OCI-M1 (cell line): ENCODE data around the gene PARVB.

Source experiments
- DNase-seq: peaks from one replicate; lab custom pipeline; 2025; lab: John Stamatoyannopoulos, UW

Gene PARVB

DNA sequence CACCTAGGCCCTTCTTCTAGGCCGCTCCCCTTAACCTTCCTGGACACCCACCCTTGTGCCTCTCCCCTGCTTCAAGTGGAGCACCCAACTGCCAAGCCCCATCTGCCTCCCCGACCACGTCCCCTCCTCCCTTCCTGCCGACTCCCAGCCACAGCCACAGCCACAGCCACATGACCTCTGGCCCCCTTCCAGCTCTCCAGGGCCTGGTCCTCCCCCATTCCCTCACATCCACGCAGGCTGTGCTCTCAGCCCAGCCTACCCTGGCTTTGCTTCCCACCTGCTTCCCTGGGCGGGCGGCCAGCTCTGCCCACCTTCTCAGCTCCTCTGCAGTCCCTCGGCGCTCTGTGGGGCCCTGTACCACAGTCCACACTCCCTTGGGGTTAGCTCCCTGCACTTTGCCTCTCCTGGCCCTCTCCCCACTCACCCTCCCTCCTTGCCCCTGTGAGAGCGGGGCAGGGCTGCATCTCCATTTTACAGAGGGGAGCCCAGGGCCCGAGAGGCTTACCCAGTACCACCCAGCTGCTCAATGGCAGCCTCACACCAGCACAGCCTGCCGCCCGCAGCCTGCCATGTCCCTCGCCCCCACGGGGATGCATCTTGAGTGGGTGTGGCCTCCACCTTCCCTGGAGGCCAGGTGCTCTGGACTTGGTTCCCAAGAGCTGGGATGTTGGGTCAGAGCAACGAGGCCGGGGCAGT is 176.9 kb downstream of the PARVB start:
- DNase-seq: no peak

DNA sequence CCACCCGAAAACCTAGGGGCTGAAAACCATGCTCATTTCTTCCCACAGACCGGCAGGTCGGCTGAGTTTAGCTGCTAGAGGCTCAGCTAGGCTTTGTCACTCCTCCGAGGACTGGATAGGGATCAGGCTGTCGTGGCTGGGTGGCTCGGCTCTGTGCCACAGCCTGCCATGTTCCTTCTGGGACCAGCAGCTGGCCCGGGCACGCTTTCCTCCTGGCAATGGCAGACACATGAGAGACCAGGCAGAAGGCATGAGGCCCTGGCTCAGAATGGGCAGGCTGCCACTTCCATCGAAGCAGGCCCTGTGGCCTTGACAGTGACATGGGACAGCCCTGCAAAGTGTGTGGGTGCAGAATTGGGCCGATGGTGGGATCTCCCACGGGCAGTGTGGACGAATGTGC is 177.6 kb downstream of the PARVB start:
- DNase-seq: no peak

DNA sequence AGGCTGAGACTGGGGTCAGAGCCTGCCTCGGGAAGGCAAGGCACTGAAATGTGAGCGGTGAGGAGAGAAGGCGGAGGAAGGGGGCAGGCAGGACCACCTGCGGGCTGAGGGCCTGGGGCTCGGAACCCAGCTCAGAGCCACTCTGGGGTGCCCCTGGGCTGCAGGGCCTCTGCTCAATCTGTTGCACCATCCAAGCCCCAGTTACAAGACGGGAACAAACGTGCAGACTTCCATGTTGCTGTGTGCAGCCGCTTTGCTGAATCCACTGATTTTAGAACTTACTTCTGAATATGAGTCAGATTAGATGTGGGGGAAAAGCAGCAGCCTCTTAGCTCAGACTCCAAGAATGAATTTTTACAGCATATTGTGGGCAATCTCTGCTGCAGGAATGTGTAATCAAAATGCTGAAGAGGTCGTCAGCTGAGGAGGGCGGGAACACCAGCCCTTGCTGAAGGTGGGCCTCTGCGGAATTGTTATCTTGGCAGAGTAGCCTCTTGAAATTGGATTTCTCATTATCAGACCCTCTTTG is 178.2 kb downstream of the PARVB start:
- DNase-seq: no peak

DNA sequence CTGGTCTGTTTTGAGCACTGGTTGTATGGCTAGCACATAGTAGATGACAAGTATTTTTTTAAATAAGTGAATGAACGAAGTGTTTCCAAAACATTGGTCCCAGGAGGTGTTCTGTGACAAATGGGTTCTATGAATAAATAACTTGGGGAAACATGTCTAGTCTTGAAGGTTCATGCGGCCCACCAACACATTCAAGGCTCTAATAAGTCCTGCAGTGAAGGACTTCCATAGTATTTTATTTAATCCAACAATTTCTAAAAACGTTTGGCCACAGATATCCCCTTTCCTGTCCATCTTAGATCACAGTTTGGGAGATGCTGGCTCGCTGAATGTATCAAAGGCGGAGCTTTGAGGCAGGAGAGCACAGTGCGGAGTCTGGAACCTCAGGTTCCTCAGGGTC is 179.1 kb downstream of the PARVB start:
- DNase-seq: no peak

DNA sequence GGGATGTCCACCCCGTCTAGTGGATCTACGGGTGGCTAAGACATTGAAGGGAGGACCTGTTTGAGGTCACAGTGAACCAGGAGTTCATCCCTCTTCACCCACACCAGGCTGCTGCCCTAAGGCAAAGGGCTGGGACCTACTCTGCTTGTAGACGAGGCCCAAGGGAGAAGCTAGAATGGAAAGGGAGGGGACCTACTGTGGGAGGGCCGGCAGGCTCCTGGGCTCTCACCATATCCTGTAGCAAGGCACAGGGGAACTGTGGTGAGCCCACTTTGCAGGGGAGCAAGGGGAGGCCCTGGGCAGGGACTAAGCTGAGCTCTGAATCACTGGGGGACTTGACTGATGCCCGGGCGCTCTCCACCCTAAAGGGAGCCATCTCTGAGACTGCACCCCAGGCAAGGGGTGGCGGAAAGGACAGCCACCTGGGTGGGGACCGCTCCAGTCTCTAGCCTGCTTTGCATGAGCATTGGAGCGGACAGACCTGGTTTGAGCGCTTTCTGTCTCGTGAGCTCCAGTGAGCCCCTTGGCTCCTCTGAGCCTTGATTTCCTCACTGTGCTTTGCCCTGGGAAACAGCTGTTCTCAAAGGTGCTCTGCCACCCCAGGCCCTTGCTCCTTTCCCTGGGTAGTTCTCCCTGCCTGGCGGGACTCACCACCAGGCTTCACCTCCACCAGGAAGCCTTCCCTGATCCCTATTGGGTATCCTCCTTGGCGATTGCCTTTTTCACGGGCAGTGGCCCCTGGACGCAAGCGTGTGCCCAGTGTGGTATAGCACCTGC is 180.8 kb downstream of the PARVB start:
- no peak for DNase-seq

DNA sequence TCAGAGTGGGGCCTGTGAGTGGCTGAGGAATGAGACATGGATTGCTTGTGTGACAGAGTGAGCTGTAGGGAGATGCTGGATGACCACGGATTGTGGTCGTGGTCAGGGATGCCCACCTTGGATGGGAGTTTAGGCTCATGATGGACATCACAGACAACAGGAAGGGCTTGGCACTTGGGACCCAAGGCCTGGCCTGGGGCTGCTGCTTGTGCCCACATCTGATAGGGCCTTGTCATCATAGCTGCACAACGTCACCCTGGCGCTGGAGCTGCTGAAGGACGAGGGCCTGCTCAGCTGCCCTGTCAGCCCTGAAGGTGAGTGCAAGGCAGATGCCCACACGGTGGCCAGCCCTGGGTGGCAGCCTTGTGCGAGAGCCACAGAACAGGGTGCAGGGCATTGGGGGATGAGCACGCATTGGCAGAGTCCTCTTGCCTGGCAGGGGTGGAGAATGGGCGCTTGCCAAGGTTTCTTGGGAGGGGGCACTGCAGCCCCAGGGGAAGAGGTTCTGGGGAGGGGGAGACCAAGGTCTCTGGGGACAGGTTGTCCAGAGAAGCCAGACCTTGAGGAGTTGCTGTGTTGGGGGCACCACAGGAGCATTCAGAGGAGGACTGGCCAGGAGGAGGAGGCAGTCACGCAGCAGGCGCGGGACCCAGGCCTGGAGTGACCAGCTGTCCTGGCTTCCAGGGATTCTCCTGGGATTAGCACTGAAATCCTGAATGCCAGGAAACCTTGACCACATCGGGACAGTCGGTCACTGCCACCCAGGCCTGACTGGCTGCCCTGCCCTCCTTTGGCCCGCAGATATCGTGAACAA is 181.6 kb downstream of the PARVB start:
- no peak for DNase-seq

DNA sequence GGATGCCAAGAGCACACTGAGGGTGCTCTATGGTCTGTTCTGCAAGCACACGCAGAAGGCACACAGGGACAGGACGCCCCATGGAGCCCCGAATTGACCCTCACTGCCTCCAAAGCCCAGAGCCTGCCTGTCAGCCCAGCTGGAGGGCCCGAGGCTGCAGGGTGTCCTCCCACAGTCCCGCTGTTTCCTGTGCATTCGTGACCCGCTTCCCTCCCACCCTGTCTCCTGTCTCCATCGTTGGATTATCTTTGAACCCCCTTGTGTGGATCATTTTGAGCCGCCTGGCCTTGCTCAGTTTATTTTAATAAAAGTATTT is 182.2 kb downstream of the PARVB start:
- DNase-seq: no peak

DNA sequence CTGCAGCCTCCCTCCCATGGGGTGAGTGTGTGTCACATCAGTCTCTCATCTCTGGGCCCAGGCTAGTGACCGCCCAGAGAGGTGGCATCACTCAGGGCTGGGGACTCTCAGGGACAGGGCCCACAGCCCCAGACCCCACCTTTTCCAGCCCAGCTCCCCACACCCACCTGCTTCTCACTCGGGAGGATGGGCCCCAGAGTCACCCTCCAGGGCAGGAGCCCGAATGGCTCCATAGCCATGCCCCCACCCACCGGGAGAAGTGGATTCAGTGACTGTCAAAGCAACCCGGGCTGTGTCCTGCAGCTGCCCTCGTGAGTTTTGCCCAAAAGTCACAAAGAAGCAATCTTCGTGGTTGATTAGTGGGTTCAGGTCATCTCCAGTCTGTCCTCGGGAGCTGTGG is 182.6 kb downstream of the PARVB start:
- DNase-seq: no peak

DNA sequence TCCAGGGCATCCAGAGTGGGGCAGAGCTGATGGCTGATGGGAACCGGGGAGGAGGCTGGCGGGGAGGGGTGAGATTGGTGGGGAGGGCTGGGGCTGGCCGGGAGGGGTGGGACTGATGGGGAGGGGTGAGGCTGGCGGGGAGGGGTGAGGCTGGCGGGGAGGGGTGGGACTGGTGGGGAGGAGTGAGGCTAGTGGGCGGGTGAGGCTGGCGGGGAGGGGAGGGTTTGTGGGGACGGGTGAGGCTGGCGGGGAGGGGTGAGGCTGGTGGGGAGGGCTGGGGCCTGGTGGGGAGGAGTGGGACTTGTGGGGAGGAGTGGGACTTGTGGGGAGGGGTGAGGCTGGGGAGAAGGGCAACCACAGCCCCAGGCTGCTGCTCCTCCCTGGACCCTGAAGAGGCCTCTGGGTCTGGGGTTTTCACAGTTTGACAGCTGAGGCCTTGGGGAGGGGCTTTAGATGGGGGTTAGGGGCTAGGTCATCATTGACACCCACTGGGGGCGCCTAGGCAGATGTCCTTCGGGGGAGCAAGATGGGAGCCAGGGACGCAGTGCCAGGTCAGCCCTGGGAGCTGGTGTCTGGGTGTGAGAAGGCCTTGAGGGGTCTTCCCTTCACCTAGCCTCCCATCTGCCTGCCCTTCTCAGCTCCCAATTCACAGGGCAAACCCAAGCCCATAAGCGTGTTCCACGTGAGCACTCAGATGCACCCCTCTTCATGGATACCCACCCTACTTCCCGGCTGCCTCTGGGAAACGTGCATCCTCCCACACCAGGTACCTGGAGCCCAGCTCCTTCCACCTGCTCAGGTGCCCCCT is 183.3 kb downstream of the PARVB start:
- no peak for DNase-seq

DNA sequence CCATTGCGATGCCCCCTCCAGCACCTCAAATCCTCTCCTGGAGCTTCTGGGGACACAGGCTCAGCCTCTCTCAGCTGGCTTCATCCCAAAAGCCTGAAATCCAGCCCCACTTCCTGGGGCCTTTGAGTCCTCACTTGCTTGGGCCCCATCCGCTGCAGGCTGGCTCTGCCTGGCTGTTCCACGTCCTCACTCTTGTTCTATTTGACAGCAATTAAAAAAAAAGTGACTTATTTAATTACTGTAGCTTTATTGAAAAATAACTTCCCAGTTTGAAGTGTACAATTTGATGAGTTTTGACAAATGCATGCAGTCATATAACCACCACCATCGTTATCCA is 183.8 kb downstream of the PARVB start:
- no peak for DNase-seq

DNA sequence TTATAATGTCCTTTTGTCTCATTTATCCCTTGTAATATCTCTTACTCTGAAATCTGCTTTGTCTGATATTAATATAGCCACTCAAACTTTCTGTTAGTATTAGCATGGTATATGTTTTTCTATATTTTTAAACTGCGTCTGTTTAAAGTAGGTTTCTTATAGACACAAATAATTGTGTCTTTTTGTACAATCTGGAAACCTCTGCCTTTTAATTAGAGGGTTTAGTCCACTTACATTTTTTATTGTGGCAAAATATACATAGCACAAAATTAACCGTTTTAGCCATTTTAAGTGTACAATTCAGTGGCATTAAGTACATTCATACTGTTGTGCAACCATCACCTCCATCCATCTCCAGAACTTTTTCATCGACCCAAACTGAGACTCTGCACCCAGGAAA is 185.2 kb downstream of the PARVB start:
- no peak for DNase-seq

DNA sequence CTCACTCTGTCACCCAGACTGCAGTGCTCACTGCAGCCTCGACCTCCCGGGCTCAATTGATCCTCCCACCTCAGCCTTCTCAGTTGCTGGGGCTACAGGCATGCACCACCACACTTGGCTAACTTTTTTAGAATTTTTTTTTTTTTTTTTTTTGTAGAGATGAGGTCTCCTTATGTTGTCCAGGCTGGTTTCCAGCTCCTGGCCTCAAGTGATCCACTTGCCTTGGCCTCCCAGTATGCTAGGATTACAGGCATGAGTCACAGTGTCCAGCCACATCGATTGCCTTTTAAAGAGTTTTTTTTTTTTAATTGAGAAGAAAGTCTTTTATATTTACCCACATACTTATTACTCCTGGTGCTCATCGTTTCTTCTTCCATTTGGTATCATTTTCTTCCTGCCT is 186.6 kb downstream of the PARVB start:
- no peak for DNase-seq

DNA sequence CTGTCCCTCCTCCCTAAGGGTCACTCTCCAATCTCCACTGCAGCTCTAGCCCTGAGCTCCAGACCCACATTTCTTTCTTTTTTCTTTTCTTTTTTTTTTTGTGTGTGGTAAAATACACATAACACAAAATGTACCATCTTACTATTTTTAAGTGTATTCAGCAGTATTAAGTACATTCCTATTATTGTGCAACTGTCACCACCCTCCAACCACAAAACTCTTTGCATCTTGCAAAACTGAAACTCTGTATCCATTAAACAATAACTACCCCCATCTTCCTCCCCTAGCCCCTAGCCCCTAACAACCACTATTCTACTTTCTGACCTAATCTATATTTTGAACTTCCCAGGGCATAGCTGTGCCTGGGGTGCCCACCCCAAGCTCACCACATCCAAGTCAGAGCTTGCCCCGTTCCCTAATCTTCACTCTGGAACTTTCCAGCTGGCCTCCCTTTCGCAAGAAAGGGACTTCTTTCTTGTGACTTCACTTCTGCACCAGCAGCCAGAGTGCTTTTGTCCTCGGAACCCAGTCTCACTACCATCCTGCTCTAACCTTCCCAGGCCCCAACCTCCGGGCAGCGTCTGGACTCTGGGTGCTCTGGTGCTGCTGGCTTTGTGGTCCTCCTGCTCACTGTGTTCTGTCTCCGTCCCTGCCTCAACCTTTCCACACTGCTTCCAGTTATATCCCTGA is 187.3 kb downstream of the PARVB start:
- DNase-seq: no peak

DNA sequence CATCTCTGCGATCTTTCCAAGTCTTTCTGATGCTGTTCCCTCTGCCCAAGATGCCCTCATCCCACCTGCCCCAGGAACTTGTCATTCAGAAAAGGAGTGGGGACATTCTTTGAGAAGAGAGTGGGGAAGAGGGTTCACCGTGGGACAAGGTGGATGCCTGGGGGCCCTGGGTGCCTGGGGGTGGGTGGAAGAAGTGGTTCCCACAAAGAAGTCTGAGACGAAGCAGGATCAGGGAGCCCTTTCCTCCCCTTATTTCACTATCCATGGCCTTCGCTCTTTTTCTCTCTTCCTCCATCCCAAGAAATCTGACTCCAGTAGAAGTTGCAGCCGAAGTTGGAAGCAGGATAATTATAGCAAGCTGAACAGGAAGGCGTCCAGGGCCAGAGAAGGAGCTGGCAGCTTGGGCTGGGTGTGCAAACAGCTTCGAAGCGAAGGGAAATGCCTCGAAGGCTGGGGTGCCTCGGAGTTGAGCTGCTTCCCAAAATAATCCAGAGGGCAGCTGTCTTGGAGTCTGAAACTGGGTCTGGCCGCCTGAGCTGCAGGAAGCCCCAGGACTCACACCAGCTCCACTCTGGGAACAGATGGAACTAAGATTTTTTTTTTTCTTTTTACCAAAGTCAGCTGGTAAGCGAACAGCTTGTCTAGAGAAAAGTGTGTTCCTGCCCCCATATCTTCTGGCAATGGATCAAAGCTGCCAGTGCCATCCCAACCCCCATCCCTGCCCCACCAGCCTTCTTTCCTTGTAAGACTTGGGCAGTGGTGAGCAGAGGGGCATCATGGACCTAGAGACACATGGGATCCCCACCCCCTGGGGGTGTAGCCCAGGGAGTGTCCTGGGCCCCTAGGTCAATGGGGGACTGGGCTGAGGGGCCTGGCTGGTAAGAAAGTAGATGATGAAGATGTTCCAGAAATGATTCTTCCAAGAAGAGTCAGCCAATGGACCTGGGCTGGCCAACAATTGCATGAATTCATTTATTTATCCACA is 188.1 kb downstream of the PARVB start:
- DNase-seq: no peak

DNA sequence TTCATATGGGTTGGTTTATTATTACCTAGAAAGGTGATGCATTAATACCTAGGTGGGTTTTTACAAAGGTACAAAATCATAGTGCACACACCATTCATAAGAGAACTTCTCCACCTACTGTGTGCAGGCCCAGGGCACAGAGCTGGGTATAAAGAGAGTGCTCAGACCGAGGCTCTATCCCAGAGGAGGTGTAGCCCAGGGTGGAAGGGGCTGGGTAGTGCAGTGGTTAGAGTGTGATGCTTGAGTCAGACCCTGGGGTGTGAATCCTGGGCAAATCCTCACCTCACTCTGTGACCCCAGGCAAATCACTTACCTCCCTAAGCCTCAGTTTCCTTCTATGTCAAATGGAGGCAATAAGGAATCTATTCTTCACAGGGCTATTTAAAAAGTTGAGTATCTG is 188.8 kb downstream of the PARVB start:
- DNase-seq: no peak

DNA sequence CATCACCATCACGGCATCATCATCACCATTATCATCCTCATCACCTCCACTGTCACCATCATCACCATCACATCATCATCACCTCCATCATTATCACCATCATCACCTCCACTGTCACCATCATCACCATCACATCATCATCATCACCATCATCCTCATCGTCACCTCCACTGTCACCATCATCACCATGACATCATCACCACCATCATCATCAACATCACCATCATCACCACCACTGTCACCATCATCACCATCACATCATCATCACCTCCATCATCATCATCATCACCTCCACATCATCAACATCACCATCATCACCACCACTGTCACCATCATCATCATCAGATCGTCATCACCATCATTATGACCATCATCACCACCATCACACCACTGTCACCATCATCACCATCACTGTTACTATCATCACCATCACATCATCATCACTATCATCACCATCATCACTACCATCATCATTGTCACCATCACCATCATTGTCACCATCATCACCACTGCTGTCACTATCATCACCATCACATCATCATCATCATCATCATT is 189.5 kb downstream of the PARVB start:
- DNase-seq: no peak

DNA sequence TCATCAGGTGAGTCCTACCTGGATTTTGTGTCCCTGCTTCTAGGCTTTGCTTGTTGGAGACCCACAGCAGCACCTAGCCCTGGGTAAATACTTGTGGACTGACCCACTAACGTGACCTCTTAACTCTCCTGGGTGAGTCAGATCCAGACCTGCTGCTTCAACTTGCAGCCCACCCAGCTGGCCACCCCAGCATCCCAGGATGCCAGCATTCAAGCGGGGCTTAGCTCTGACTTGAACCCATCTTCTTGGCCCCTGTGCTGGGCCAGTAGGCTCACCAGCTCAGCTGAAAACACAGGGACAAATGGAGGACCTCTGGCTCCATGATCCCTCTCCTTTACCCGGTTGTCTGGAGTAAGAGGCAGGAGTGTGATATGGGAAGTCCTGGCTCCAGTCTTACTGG is 190.1 kb downstream of the PARVB start:
- DNase-seq: no peak

DNA sequence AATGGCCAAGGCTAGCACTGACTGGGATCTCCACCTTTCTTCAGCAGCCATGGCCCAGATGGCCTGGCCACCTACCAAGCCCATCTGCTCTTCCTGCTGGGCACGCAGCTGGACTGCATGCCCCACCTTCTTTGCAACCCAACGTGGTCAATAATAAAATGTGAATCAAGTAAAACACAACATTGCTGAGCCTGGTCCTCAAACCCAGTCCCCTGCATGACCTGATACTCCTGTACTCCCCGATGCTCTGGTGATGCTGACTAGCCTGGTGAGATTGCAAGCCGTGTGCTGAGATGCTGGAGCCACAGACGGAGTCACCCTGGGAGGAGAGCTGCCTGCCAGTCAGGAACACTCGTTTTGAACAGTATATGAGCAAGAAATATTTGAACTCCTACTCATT is 190.7 kb downstream of the PARVB start:
- DNase-seq: no peak

DNA sequence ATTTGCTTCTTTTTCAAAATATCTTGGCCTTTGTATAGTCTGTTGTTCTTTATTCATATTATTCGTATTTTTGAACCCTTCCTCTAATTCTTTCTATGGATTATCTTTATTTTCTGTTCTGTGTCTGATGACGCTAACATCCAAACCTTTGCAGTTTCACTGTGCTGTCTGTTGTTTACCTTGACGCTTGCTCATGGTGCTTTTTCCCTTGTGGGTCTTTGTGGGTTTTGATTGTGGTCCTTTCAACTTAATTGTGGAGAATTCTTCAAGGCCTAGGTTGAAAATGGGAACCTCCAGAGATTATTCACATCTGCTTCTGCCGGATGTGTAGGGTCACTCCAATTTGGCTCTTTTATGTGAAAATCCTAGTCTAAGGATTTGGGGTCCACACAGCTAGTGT is 191.2 kb downstream of the PARVB start:
- no peak for DNase-seq

DNA sequence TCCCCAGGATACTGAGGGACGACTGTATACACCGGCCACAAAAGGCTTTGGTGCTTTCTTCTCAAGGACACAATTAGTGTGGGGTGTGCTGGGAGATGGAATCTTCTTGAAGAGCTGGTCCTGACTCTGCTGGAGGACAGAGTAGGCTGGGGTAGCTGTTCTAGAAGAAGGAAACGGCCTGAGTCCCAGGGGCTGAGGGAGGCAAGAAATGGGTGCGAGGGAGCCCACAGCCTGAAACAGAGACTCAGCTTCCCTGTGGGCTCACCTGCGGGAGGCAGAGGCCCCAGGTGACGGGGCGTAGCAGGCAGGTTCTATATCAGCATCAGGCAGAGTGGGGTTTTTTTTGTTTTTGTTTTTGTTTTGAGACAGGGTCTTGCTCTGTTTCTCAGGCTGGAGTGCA is 193.2 kb downstream of the PARVB start:
- DNase-seq: no peak
